ENCODE measurements around the gene MEIOSIN.

Gene MEIOSIN

GRCh38 chr19:45804140-45804958 lies 71.1 kb downstream of the MEIOSIN start:
- no peak for DNase-seq

GRCh38 chr19:45804959-45805230 lies 71.7 kb downstream of the MEIOSIN start:
- DNase-seq = no peak

DNA sequence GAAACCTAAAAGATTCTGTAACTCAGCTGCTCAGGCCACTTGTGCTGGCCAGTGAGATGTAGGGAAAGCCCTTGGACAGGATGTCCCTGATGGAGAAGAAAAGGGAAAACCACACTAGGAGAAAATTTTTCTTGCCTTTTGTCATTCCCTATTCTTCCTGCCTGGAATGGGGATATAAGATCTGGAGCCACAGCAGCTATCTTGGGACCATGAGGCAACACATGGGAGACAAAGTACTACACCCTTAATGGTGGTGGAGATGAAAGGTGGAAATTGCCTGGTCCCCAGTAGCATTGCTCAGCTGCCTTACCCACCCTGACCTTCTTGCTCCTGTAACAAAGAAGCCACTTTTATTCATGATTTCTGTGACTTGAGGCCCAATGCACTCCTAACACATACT lies 72.5 kb downstream of the MEIOSIN start:
- no peak for DNase-seq

GRCh38 chr19:45809643-45810159 lies 76.5 kb downstream of the MEIOSIN start:
- DNase-seq = no peak

GRCh38 chr19:45812297-45812696 lies 79.1 kb downstream of the MEIOSIN start:
- no peak for DNase-seq

All from activated effector memory CD4-positive, alpha-beta T cell treated with Interleukin-2 at 50 U/mL for 16 hours (primary cell).